Measurements from ENCODE around the gene ADGRD2. TPM values are rescaled to one million over a fixed set of nuclear protein-coding genes. Genes with fewer than 3 reads are reported as not detected.

The ADGRD2 gene
- total RNA-seq, 4 donors from 2014 or later: not detected

- DNase-seq (ENCODE audit: low spot score) (no peak), ATAC-seq (ENCODE audit: low FRiP score) (no peak)
- no peak for TF ChIP-seq CTCF (IDR thresholded peaks at IDR 0.05)
Measured at GRCh38 chr9:124507880-124508423, 57.7 kb downstream of the ADGRD2 start.

- ATAC-seq (ENCODE audit: low FRiP score) (no peak), DNase-seq (ENCODE audit: low spot score) (no peak)
- TF ChIP-seq CTCF (IDR thresholded peaks at IDR 0.05): no peak
Measured at GRCh38 chr9:124510650-124511425, 60.6 kb downstream of the ADGRD2 start.

GRCh38 chr9:124511426-124511840 lies 61.2 kb downstream of the ADGRD2 start:
- no peak for ATAC-seq (ENCODE audit: low FRiP score)
- no peak for DNase-seq (ENCODE audit: low spot score)
- no peak for TF ChIP-seq CTCF (IDR thresholded peaks at IDR 0.05)

GRCh38 chr9:124511891-124512805 lies 61.9 kb downstream of the ADGRD2 start:
- DNase-seq (ENCODE audit: low spot score): no peak
- ATAC-seq (ENCODE audit: low FRiP score): no peak
- no peak for TF ChIP-seq CTCF (IDR thresholded peaks at IDR 0.05)

- no peak for ATAC-seq (ENCODE audit: low FRiP score)
- TF ChIP-seq CTCF (IDR thresholded peaks at IDR 0.05): no peak
- DNase-seq (ENCODE audit: low spot score): no peak
Measured at GRCh38 chr9:124512806-124513204, 62.6 kb downstream of the ADGRD2 start.

- no peak for ATAC-seq (ENCODE audit: low FRiP score)
Measured at GRCh38 chr9:124513376-124513994, 63.2 kb downstream of the ADGRD2 start.

More at GRCh38 chr9:124513376-124513994, 63.2 kb downstream of the ADGRD2 start:
- DNase-seq (ENCODE audit: low spot score): no peak
- TF ChIP-seq CTCF (IDR thresholded peaks at IDR 0.05): no peak

Data from omental fat pad (tissue), 4 donors.